Fibroblast of gingiva (primary cell): ENCODE measurements around the gene FNDC3B.

Experiments
- DNase-seq: peaks from one replicate; pipeline ENCODE4 v3.0.0-alpha.2; 2011; ENCODE audit warnings: low read depth

FNDC3B gene

GRCh38 chr3:172292422-172292821 is 253.0 kb downstream of the FNDC3B start:
- DNase-seq: no peak

DNA sequence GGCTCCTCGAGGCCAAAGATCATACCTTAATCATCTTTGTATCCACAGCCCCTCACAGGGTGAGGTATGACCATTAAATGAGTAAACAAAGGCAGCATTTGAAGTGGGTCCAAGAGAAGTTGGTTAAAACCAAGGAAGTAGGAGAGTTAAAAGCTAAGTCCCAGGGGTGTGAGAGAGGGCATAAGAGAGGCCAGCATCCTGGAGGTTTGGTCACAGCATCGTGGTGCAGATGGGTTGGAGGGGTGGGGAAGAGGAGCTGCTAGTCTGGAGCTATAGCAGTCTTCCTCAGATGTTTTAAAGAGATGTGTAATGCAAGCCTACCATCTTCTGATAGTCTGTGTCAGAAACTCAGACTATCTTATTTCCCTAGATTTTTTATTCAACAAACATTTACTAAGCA is 253.7 kb downstream of the FNDC3B start:
- DNase-seq: no peak

DNA sequence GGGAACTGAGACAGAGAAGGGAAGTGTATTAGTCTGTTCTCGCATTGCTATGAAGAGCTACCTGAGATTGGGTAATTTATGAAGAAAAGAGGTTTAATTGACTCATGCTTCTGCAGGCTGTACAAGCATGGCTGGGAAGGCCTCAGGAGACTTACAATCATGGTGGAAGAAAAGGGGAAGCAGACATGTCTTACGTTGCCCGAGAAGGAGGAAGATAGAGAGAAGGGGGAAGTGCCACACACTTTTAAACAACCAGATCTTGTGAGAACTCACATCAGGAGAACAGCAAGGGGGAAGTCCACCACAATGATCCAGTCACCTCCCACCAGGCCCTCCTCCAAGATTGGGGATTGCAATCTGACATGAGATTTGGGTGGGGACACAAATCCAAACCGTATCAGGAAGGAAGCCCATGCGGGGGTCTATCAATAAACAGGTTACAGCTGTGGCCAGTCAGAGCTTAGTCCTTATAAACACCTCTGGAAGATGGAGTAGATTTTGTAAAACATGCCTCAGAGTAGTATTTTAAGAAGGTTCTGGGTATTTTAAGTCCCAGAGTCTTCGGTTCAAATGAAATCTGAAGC is 254.9 kb downstream of the FNDC3B start:
- DNase-seq: no peak

GRCh38 chr3:172296248-172296974 is 257.0 kb downstream of the FNDC3B start:
- no peak for DNase-seq

- no peak for DNase-seq
Measured at GRCh38 chr3:172296975-172297332, 257.6 kb downstream of the FNDC3B start.

DNA sequence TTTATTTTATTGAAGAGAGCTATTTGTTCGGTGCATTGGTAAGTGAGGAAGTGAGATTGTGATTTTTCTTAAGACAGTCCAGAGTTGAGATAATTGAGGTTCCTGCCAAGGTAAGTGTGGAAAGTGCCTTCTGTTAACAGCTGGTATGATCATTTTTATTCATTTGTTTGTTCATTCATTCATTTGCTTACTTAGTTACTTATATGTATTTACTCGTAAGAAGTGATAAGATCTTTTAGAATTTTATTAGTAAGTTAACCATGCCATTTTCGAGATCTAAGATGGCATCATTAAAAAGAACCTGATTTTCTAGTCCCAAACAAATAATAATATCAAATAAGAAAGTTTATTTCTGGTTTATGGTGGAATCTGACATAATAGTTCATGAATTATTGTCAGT is 258.9 kb downstream of the FNDC3B start:
- DNase-seq: no peak

DNA sequence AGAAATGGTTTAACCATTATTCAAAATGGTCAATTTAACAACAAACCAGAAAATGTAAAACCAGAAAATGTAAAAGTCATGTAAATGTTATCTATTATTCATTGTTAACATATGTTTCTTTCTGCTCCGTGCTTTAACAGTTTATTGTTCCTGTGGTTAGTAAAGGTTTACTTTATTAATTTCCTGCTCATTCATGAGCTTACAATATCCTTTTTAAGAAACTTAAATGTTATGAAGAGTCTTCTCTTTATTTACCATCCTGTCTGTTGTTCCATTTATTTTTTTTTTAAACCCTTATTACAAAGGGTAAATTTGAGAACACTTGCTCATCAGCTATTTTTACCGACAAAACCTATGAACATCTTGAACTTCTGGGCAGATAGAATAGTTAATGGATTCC is 260.8 kb downstream of the FNDC3B start:
- no peak for DNase-seq

GRCh38 chr3:172300862-172301261 is 261.5 kb downstream of the FNDC3B start:
- DNase-seq: no peak

GRCh38 chr3:172302203-172302602 is 262.8 kb downstream of the FNDC3B start:
- peak; percentile 13 for DNase-seq

- DNase-seq: peak; percentile 41
Measured at GRCh38 chr3:172303181-172303580, 263.8 kb downstream of the FNDC3B start.

DNA sequence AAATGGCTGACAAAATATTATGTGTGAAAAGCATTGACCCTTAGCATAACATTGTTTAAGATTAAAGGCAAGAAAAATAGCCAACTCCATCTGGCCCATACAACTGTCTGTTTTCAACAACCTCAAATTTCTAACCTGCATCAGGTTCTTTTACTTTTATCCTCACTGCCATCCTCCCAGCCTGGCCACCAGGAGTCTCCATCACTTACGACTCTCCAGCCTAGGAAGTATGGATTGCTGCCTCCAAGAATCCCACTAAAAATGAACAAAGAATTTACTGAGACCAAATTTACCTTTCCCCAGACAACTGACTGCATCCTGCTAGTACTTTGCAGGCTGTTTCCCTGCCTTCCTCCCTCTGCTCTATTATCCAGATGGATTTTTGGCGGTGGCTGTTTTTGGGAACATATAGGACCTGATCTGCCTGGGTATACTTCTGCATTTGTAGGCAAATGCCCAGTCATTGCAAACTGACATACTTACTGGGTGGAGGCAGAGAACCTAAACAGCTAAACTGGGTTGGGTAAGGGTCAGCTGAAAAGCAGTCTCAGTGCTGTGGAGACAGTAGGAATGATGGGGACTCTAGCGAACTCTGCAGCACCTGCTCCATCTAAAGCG is 264.7 kb downstream of the FNDC3B start:
- DNase-seq: no peak

- DNase-seq: peak; percentile 34
Measured at GRCh38 chr3:172305552-172305951, 266.2 kb downstream of the FNDC3B start.

GRCh38 chr3:172305974-172306373 is 266.6 kb downstream of the FNDC3B start:
- no peak for DNase-seq

DNA sequence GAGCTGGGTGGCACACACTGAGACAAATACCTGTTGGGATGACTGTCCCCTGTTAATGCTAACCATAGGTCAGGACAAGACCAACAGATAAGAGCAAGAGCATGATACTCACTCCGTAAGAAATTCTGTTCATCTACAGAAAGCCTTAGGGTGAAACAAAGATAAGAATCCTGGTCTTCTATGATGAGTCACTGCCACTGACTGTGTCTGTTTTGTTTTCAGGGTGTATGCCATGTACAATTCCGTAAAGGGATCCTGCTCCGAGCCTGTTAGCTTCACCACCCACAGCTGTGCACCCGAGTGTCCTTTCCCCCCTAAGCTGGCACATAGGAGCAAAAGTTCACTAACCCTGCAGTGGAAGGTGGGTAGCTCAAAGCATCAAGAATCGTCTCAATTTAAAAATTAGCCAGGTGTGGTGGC is 267.8 kb downstream of the FNDC3B start:
- DNase-seq: no peak

GRCh38 chr3:172309059-172309458 is 269.7 kb downstream of the FNDC3B start:
- no peak for DNase-seq

GRCh38 chr3:172309741-172310427 is 270.5 kb downstream of the FNDC3B start:
- no peak for DNase-seq

DNA sequence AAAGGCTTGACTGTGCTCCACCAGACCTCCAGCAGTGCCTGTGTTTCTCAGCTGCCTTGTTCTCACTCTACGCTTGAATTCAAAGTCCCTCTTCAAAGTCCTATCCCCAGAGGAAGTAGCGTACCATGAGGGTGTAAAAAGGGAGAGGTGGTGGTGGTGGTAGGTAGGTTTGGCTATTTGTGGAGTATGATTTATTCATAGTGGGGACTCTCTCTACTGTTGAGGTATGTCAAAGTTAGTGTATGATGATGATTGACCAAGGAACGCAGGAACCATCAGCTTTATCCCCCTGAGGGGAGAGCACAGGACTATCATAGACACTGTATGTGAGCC is 271.0 kb downstream of the FNDC3B start:
- DNase-seq: no peak

DNA sequence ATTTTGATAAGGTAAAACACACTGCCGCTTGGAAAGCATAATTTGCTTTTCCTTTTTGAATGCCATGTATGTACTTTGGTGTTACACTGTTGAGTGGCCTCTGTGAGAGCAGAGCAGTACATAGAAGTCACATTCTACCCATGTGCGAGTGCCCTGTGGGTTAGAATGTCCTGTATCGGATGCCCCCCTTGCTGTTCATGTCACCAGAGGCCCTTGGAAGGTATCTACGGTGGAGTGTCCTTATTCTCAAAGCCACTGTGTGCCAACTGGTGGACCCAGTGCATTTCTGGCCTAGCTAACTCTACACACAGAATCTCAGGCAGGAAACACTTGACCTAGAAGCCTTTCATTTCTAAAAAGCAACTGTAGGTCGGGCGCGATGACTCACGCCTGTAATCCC is 271.8 kb downstream of the FNDC3B start:
- no peak for DNase-seq

GRCh38 chr3:172312001-172312400 is 272.6 kb downstream of the FNDC3B start:
- DNase-seq: peak; percentile 68

DNA sequence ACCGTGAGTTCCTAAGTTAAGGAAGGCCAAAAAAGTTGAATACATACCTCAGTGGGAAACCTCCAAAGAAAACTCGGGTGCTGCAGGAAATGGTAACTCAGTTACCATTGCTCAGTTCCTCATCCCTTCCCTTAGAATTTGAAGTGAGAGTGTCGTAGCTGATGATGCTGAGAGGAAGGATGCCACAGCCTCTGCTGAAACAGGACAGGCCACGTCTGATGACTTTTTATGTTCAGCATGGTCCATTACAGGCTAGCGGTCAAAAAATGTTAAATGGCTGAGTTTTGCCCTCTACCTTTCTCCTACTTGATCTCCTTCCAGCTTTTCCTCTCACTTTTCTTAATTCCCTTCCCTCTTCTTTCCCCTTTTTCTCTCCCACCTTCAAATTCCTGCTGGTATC is 273.3 kb downstream of the FNDC3B start:
- no peak for DNase-seq

- no peak for DNase-seq
Measured at GRCh38 chr3:172313671-172314070, 274.3 kb downstream of the FNDC3B start.

DNA sequence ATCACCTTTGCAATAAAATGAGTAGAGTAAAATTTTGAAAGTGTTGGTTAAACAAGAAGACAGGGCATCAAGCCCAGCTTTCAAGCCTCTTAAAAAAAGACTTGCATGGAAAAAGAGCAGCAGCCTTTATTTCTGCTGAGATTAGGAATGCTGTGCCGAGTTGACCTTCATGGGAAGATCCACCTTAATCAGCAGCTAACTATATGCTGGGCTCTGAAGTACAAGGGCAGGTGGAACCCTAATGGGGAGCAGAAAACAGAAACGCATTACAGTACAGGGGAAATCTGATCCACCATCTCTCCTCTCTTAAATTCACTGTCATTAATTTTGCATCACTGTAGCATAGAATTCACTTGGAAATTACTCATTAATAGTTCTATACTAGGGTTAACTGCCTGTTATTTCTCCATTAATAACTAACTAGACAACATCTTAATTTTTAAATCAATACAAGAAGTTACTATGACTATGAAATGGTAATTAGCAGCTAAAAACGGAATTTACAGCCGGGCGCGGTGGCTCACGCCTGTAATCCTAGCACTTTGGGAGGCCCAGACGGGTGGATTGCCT is 275.3 kb downstream of the FNDC3B start:
- DNase-seq: no peak
